Vagina (tissue), 2 donors: Measurements from ENCODE around the gene TBC1D23.

Experiments used
- POLR2A ChIP-seq, 2 donors: fragments of 450-650 bp; IDR thresholded peaks; one replicate each; pipeline ENCODE4 v1.6.1; 2017; ENCODE audit warnings: antibody characterized with exemption in 2 of 2, mild to moderate bottlenecking in 2 of 2, moderate library complexity in 2 of 2
- TF ChIP-seq, protein P1 (sequence below), 3 experiments: fragments of 450-650 bp in 2 of 3; fragments of 200-600 bp in 1 of 3; sonication (generic) in 1 of 3; IDR thresholded peaks; one replicate each; pipeline ENCODE4 v1.5.1; 2017 to 2019; ENCODE audit warnings: antibody characterized with exemption in 3 of 3, mild to moderate bottlenecking in 2 of 3, moderate library complexity in 2 of 3

DNA sequence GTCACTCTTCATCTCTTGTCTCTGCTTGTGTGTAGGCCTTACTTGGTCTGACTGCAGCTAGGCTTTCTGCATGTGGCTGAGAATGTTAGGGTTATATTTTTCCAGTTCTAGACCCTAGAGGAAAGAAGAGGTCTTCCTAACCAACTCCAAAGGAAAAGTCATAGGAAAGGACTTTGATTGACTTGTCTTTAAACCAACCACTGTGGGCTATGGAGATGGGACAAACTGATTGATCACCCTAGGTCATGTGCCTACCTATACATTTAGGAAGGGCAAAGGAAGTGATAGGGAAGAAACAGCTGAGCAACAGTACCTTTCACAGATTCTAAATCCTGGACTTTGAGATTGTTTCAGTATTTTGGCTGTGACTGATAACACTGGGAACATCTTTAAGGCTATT lies 16.5 kb upstream of the TBC1D23 start:
- TF ChIP-seq, protein P1, sequence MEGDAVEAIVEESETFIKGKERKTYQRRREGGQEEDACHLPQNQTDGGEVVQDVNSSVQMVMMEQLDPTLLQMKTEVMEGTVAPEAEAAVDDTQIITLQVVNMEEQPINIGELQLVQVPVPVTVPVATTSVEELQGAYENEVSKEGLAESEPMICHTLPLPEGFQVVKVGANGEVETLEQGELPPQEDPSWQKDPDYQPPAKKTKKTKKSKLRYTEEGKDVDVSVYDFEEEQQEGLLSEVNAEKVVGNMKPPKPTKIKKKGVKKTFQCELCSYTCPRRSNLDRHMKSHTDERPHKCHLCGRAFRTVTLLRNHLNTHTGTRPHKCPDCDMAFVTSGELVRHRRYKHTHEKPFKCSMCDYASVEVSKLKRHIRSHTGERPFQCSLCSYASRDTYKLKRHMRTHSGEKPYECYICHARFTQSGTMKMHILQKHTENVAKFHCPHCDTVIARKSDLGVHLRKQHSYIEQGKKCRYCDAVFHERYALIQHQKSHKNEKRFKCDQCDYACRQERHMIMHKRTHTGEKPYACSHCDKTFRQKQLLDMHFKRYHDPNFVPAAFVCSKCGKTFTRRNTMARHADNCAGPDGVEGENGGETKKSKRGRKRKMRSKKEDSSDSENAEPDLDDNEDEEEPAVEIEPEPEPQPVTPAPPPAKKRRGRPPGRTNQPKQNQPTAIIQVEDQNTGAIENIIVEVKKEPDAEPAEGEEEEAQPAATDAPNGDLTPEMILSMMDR (IDR thresholded peaks at IDR 0.05): no peak
- no peak for TF ChIP-seq POLR2A (IDR thresholded peaks at IDR 0.05)
